K562 (cell line): Measurements from ENCODE around the gene AKAP6. TPM values are rescaled to one million over a fixed set of nuclear protein-coding genes. Genes with fewer than 3 reads are reported as not detected.

ENCODE experiments used
- ATAC-seq: fragments of 200-7000 bp; cut with Tn5 transposase; 3 replicates; pipeline ENCODE4 v1.9.1; 2020; ENCODE audit warnings: moderate library complexity
- BruUV-seq: library from RNA; stranded (reverse); fragments of 400-500 nt; replicated peaks from 2 replicates; lab custom pipeline; 2021; lab: Mats Ljungman, UMichigan
- CTCF ChIA-PET: fragments of 300-600 bp; formaldehyde crosslinking; extraction: SDS; loops from one replicate; lab custom pipeline; 2021; ENCODE audit warnings: low intra/inter-chr PET ratio; lab: Yijun Ruan, JAX
- POLR2A ChIA-PET: fragments of 300-600, 350-650 bp; sonication (Branson Sonifier 250); formaldehyde crosslinking; extraction: SDS; loops from one replicate; lab custom pipeline; 2021; ENCODE audit warnings: antibody characterized with exemption, inconsistent platforms; lab: Yijun Ruan, JAX
- DNase-seq, 4 experiments: peaks; one replicate each; pipeline versions ENCODE4 v3.0.0 to v3.0.0-alpha.2; 2011 to 2018; ENCODE audit warnings: low spot score in 3 of 4, mixed read lengths in 3 of 4; ENCODE audit errors: extremely low read depth in 1 of 4
- FAIRE-seq: peaks from 2 replicates; lab custom pipeline; 2011; peaks lifted over from hg19 to GRCh38; lab: Jason Lieb, UNC
- H2AFZ ChIP-seq: 2 replicates; pipeline ENCODE4 v1.6.0; 2011; ENCODE audit warnings: low read depth, low read length, control low read depth, inconsistent platforms
- H3K27ac ChIP-seq: fragments of 200-600 bp; 3 replicates; pipeline ENCODE4 v1.8.0; 2011; ENCODE audit warnings: low read depth, mild to moderate bottlenecking, control low read depth, inconsistent platforms, low read length, moderate library complexity, mixed read lengths; ENCODE audit errors: extremely low read depth
- H3K27me3 ChIP-seq, 2 experiments: fragments of 300-600 bp in 1 of 2; 2 replicates in 1 of 2; 3 replicates in 1 of 2; pipeline versions ENCODE4 v1.6.0 to v1.8.0; 2011; ENCODE audit warnings: inconsistent platforms in 2 of 2, low read length in 2 of 2, mild to moderate bottlenecking in 1 of 2, mixed read lengths in 1 of 2, moderate library complexity in 1 of 2; ENCODE audit not compliant: control insufficient read depth in 2 of 2, insufficient read depth in 2 of 2
- H3K36me3 ChIP-seq: fragments of 300-600 bp; 3 replicates; pipeline ENCODE4 v1.8.0; 2011; ENCODE audit warnings: mild to moderate bottlenecking, low read length, inconsistent platforms; ENCODE audit not compliant: control insufficient read depth, insufficient read depth
- H3K4me1 ChIP-seq, 2 experiments: fragments of 200-600 bp in 1 of 2; replicated peaks in 1 of 2; 2 replicates in 1 of 2; 3 replicates in 1 of 2; pipeline versions ENCODE4 v1.5.1 to v1.8.0; 2011; ENCODE audit warnings: inconsistent platforms in 2 of 2, low read length in 2 of 2, mild to moderate bottlenecking in 1 of 2, mixed read lengths in 1 of 2, moderate library complexity in 1 of 2; ENCODE audit not compliant: control insufficient read depth in 2 of 2, insufficient read depth in 2 of 2
- H3K4me2 ChIP-seq: 2 replicates; pipeline ENCODE4 v1.6.1; 2011; ENCODE audit warnings: low read length, control low read depth, inconsistent platforms, mixed read lengths; ENCODE audit not compliant: insufficient read depth
- H3K4me3 ChIP-seq: fragments of 200-600 bp; sonication (generic), shearing (Covaris generic); 2 replicates; pipeline ENCODE4 v1.5.1; 2016; ENCODE audit warnings: control low read depth, inconsistent platforms
- H3K79me2 ChIP-seq: fragments of 200-600 bp; 3 replicates; pipeline ENCODE4 v1.8.0; 2011; ENCODE audit warnings: low read length, inconsistent platforms; ENCODE audit not compliant: control insufficient read depth, insufficient read depth
- H3K9ac ChIP-seq, 2 experiments: 2 replicates each; pipeline versions ENCODE4 v1.6.0 to v1.6.1; 2011; ENCODE audit warnings: low read depth in 2 of 2, low read length in 2 of 2, control low read depth in 1 of 2, inconsistent platforms in 1 of 2, mild to moderate bottlenecking in 1 of 2, mixed read lengths in 1 of 2; ENCODE audit not compliant: insufficient read depth in 1 of 2
- H3K9me1 ChIP-seq: one replicate; pipeline ENCODE4 v1.6.0; 2011; ENCODE audit warnings: inconsistent platforms, mild to moderate bottlenecking, low read length, moderate library complexity; ENCODE audit not compliant: control insufficient read depth, insufficient read depth
- H3K9me3 ChIP-seq: replicated peaks from 2 replicates; pipeline ENCODE4 v1.5.1; 2011; ENCODE audit warnings: low read depth, low read length, inconsistent platforms; ENCODE audit not compliant: control insufficient read depth, insufficient read depth
- H4K20me1 ChIP-seq: replicated peaks from 2 replicates; pipeline ENCODE4 v1.6.1; 2011; ENCODE audit warnings: low read length, inconsistent platforms, mixed read lengths; ENCODE audit not compliant: control insufficient read depth, insufficient read depth
- NFIC ChIP-seq: fragments of 450-650 bp; IDR thresholded peaks from 2 replicates; pipeline ENCODE4 v1.6.1; 2017; ENCODE audit warnings: mild to moderate bottlenecking, inconsistent platforms
- NR2C2 ChIP-seq, 2 experiments: fragments of 200-800 bp in 1 of 2; sonication (Bioruptor generic) in 1 of 2; sonication (generic) in 1 of 2; formaldehyde crosslinking in 1 of 2; IDR thresholded peaks; 2 replicates each; pipeline versions ENCODE4 v1.6.1 to v1.8.0; 2016 to 2022; ENCODE audit warnings: mild to moderate bottlenecking in 1 of 2, missing compliant biosample characterization in 1 of 2, missing genetic modification characterization in 1 of 2, missing genetic modification reagents in 1 of 2
- RBM25 ChIP-seq: fragments of 200-400 bp; formaldehyde crosslinking; IDR thresholded peaks from 2 replicates; pipeline ENCODE4 v1.6.1; 2018; ENCODE audit warnings: low read length, low read depth, moderate library complexity; ENCODE audit not compliant: severe bottlenecking
- WGBS: fragments of 100-300 bp; shearing (Covaris generic); methylation state at CpG from one replicate; pipeline ENCODE4 v1.1.6; 2016; ENCODE audit warnings: low coverage, mixed read lengths; ENCODE audit not compliant: insufficient coverage; ENCODE audit errors: missing lambda C conversion rate; 5-methylcytosine and 5-hydroxymethylcytosine counted together
- in situ Hi-C: fragments of 300-500 bp; cut with MboI; formaldehyde crosslinking; loops from 4 replicates; pipeline ENCODE4 v1.15.0; 2018; ENCODE audit warnings: inconsistent platforms, mixed read lengths
- intact Hi-C: fragments of 100-400 bp; cut with micrococcal nuclease; formaldehyde crosslinking; loops from 2 replicates; pipeline ENCODE4 v1.14.2; 2022
- polyA plus RNA-seq, 8 experiments: library from polyadenylated mRNA; depleted of rRNA in 4 of 8; stranded (reverse) in 5 of 8; unstranded in 3 of 8; fragments of >200 nt; fragmentation: Nextera tagmentation in 2 of 8; fragmentation: Illumina TruSeq in 1 of 8; extraction: Ambion mirVana in 2 of 8; extraction: Trizol in 1 of 8; gene quantifications; 2 replicates each; pipeline versions ENCODE4 v1.2.1 to v1.2.3, GENCODE V29; 2011 to 2014; ENCODE audit warnings: inconsistent platforms in 1 of 8, missing spikeins in 1 of 8
- total RNA-seq, 7 experiments: library from RNA; depleted of rRNA in 6 of 7; stranded (reverse); fragments of >200 nt in 6 of 7; fragmentation: Illumina TruSeq in 2 of 7; extraction: Trizol in 2 of 7; gene quantifications; 2 replicates each; pipeline versions ENCODE4 v1.2.1 to v1.2.3, GENCODE V29; 2011 to 2021; ENCODE audit warnings: low replicate concordance in 1 of 7
- TF ChIP-seq, protein P1 (sequence below): fragments of 450-650 bp; IDR thresholded peaks from 2 replicates; pipeline ENCODE4 v1.6.1; 2016; ENCODE audit warnings: low read depth, mild to moderate bottlenecking, moderate library complexity

The AKAP6 gene
- total and polyA plus RNA-seq, 9 of the 15 experiments (the other 6 are each of a cell fraction or from before 2014, with no cell fraction given): 0.03 to 1.7 (median 0.48) TPM

GRCh38 chr14:32571995-32572866, 243.1 kb downstream of the AKAP6 start:
- ChIA-PET POLR2A (interaction anchor here (0.6 kb wide), 1 partner anchor 976 kb away, joined by 5 read pairs; no protein-coding TSS in a partner anchor), CTCF (no interaction called here)
- TF ChIP-seq NR2C2 (CRISPR knock-in tag; IDR thresholded peaks at IDR 0.05): no peak
- no peak for TF ChIP-seq NR2C2 (tag; IDR thresholded peaks at IDR 0.05)
- TF ChIP-seq RBM25: peak; percentile 54
- Histone ChIP-seq H3K27ac (no peak overlapping the region), H3K9ac (no peak overlapping the region), H2AFZ (no peak overlapping the region), H3K9me1 (no peaks in the 10 kb centered on the region), H3K79me2 (no peaks in the 10 kb centered on the region), H3K4me3 (no peak overlapping the region), H3K4me1 (no peaks in the 10 kb centered on the region), H4K20me1 (no peaks in the 10 kb centered on the region), H3K4me2 (no peak overlapping the region), H3K27me3 (no peaks in the 10 kb centered on the region), H3K36me3 (no peaks in the 10 kb centered on the region), H3K9me3 (no peaks in the 10 kb centered on the region)
- 2% methylated on average over 7 of the region's 7 CpGs for WGBS
- no TSS peak for BruUV-seq
- intact Hi-C loops: no loop called here
- ATAC-seq (no peak), DNase-seq (no peak), FAIRE-seq (no peak)
- in situ Hi-C loops: loop anchor here (10.0 kb wide), 1 partner anchor 1753 kb away; no protein-coding TSS in a partner anchor

GRCh38 chr14:32572867-32573150, 243.7 kb downstream of the AKAP6 start:
- no peaks in the 10 kb centered on the region for H3K27me3 ChIP-seq
- no peaks in the 10 kb centered on the region for H3K36me3 ChIP-seq
- FAIRE-seq (no peak), DNase-seq (no peak), ATAC-seq (no peak)
- intact Hi-C loops: no loop called here
- no peak overlapping the region for H3K9ac ChIP-seq
- H3K4me2 ChIP-seq: no peak overlapping the region
- no peaks in the 10 kb centered on the region for H3K79me2 ChIP-seq
- H3K9me1 ChIP-seq: no peaks in the 10 kb centered on the region
- CTCF ChIA-PET: no interaction called here
- no peak overlapping the region for H2AFZ ChIP-seq
- no peak overlapping the region for H3K27ac ChIP-seq
- H3K9me3 ChIP-seq: no peaks in the 10 kb centered on the region
- in situ Hi-C loops: loop anchor here (10.0 kb wide), 1 partner anchor 1752 kb away; no protein-coding TSS in a partner anchor
- POLR2A ChIA-PET: interaction anchor here (0.6 kb wide), 1 partner anchor 977 kb away, joined by 5 read pairs; no protein-coding TSS in a partner anchor
- no peaks in the 10 kb centered on the region for H4K20me1 ChIP-seq
- no peaks in the 10 kb centered on the region for H3K4me1 ChIP-seq
- no peak overlapping the region for H3K4me3 ChIP-seq
- TF ChIP-seq, protein P1, sequence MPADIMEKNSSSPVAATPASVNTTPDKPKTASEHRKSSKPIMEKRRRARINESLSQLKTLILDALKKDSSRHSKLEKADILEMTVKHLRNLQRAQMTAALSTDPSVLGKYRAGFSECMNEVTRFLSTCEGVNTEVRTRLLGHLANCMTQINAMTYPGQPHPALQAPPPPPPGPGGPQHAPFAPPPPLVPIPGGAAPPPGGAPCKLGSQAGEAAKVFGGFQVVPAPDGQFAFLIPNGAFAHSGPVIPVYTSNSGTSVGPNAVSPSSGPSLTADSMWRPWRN: no peak
- TF ChIP-seq NFIC: peak; percentile 71
- BruUV-seq: no TSS peak
